Measurements from ENCODE around the gene C16orf95.

The C16orf95 gene

DNA sequence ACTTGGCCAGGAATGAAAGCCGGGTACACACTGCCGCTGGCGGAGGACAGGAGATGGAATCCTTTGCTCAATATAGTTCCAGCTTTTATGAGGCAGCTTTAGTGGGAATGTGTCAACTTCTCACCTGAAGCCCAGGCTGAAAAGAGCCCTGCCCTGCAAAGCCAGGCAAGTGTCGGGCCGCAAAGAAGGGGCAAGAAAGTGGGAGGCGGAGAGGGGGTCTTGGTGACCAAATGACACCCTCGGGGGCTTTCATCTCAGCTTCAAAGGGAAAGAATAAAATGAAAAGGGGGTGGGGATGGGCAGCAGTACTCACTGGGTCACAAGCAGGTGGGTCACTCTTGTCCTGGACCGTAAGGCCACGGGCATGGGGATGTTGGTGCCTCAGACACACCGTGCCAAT, 62.9 kb downstream of the C16orf95 start:
- no peak for TF ChIP-seq GATA3 (IDR thresholded peaks at IDR 0.05; ENCODE audit: low read depth, low read length)
- TF ChIP-seq GATA2 (IDR thresholded peaks at IDR 0.05; ENCODE audit: low read depth, low read length), result no peak

DNA sequence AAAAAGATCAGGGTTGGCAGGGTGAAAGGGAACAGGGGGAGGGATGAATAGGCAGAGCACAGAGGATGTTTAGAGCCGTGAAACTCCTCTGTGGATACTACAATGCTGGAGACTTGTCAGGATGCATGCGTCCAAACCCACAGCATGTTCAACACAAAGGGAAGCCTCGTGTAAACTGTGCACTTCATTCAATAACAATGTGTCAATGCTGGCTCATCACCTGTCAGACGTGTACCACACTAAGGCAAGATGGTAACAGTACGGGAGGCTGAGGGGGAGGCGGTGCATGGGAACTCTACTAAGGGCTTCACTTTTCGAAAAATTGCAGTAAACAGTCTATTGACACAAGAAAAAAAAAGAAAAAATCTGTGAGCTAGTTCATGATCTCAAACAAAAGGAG, 63.7 kb downstream of the C16orf95 start:
- TF ChIP-seq GATA2 (IDR thresholded peaks at IDR 0.05; ENCODE audit: low read depth, low read length) (no peak), GATA3 (IDR thresholded peaks at IDR 0.05; ENCODE audit: low read depth, low read length) (no peak)
